ENCODE data around the gene ANKS1B.

ANKS1B gene

DNA sequence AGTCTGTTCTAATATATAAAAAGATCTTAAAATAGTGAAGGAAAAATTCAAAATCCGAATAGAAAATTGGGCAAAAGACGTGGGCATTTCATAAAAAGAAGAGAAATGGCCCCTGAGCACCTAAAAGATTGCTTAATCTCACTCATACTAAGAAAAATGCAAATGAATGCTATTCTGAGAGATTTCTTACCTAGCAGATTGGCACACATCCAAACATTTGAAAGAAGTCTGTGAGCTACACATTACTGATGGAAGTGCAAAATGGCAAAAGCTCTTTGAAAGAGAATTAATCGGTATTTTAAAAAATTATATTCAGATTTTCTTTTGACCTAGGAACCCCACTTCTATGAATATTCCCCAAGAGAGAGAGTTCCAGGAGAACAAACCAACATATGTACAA, 617.6 kb downstream of the ANKS1B start:
- no peak for TF ChIP-seq ZFP30 (CRISPR knock-in tag; IDR thresholded peaks at IDR 0.05)
- TF ChIP-seq RARB (CRISPR knock-in tag; IDR thresholded peaks at IDR 0.05) = no peak
- TF ChIP-seq, protein P1, sequence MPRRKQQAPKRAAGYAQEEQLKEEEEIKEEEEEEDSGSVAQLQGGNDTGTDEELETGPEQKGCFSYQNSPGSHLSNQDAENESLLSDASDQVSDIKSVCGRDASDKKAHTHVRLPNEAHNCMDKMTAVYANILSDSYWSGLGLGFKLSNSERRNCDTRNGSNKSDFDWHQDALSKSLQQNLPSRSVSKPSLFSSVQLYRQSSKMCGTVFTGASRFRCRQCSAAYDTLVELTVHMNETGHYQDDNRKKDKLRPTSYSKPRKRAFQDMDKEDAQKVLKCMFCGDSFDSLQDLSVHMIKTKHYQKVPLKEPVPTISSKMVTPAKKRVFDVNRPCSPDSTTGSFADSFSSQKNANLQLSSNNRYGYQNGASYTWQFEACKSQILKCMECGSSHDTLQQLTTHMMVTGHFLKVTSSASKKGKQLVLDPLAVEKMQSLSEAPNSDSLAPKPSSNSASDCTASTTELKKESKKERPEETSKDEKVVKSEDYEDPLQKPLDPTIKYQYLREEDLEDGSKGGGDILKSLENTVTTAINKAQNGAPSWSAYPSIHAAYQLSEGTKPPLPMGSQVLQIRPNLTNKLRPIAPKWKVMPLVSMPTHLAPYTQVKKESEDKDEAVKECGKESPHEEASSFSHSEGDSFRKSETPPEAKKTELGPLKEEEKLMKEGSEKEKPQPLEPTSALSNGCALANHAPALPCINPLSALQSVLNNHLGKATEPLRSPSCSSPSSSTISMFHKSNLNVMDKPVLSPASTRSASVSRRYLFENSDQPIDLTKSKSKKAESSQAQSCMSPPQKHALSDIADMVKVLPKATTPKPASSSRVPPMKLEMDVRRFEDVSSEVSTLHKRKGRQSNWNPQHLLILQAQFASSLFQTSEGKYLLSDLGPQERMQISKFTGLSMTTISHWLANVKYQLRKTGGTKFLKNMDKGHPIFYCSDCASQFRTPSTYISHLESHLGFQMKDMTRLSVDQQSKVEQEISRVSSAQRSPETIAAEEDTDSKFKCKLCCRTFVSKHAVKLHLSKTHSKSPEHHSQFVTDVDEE (CRISPR knock-in tag; IDR thresholded peaks at IDR 0.05) = no peak
- TF ChIP-seq TOX (CRISPR knock-in tag; IDR thresholded peaks at IDR 0.05; ENCODE audit: borderline replicate concordance) = no peak
- TF ChIP-seq ZC3H10 (CRISPR knock-in tag; IDR thresholded peaks at IDR 0.05) = no peak
- TF ChIP-seq SNAI2 (CRISPR knock-in tag; IDR thresholded peaks at IDR 0.05) = no peak
- no peak for TF ChIP-seq ZNF8 (CRISPR knock-in tag; IDR thresholded peaks at IDR 0.05)
- TF ChIP-seq ZFP3 (CRISPR knock-in tag; IDR thresholded peaks at IDR 0.05) = no peak
- TF ChIP-seq, protein P2, sequence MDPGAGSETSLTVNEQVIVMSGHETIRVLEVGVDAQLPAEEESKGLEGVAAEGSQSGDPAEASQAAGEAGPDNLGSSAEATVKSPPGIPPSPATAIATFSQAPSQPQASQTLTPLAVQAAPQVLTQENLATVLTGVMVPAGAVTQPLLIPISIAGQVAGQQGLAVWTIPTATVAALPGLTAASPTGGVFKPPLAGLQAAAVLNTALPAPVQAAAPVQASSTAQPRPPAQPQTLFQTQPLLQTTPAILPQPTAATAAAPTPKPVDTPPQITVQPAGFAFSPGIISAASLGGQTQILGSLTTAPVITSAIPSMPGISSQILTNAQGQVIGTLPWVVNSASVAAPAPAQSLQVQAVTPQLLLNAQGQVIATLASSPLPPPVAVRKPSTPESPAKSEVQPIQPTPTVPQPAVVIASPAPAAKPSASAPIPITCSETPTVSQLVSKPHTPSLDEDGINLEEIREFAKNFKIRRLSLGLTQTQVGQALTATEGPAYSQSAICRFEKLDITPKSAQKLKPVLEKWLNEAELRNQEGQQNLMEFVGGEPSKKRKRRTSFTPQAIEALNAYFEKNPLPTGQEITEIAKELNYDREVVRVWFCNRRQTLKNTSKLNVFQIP (CRISPR knock-in tag; IDR thresholded peaks at IDR 0.05; ENCODE audit: borderline replicate concordance, low read depth) = no peak
- no peak for ATAC-seq

DNA sequence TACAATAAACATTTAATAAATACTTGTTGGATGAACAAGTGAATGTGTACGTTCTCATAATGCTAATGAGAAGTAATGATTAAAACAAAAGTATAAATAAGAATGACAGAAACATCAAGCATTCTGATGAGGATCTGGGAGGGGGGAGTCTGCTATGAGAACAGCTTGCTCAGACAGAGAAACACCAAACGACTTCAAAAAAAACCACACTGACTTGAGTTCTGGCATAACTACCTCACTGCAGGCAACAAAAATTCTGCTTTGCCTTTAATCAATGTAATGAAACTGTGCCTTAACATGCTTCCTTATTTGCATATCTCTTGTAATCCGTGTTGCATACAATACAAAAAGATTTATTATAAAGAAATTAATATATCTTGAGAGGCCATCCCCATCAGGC, 632.5 kb downstream of the ANKS1B start:
- no peak for ATAC-seq
- TF ChIP-seq ZNF565 (CRISPR knock-in tag; conservative IDR thresholded peaks at IDR 0.05; ENCODE audit: low read depth) (no peak), BACH2 (CRISPR knock-in tag; IDR thresholded peaks at IDR 0.05; ENCODE audit: borderline replicate concordance) (no peak), TCF4 (CRISPR knock-in tag; IDR thresholded peaks at IDR 0.05; ENCODE audit: borderline replicate concordance) (no peak), GLIS3 (CRISPR knock-in tag; IDR thresholded peaks at IDR 0.05) (no peak), SNAI2 (CRISPR knock-in tag; IDR thresholded peaks at IDR 0.05) (no peak), ZC3H10 (CRISPR knock-in tag; IDR thresholded peaks at IDR 0.05) (no peak), ZNF70 (CRISPR knock-in tag; IDR thresholded peaks at IDR 0.05) (no peak)
- TF ChIP-seq, protein P1 (CRISPR knock-in tag; IDR thresholded peaks at IDR 0.05) = no peak
- TF ChIP-seq, protein P3, sequence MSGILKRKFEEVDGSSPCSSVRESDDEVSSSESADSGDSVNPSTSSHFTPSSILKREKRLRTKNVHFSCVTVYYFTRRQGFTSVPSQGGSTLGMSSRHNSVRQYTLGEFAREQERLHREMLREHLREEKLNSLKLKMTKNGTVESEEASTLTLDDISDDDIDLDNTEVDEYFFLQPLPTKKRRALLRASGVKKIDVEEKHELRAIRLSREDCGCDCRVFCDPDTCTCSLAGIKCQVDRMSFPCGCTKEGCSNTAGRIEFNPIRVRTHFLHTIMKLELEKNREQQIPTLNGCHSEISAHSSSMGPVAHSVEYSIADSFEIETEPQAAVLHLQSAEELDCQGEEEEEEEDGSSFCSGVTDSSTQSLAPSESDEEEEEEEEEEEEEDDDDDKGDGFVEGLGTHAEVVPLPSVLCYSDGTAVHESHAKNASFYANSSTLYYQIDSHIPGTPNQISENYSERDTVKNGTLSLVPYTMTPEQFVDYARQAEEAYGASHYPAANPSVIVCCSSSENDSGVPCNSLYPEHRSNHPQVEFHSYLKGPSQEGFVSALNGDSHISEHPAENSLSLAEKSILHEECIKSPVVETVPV (CRISPR knock-in tag; IDR thresholded peaks at IDR 0.05) = no peak

DNA sequence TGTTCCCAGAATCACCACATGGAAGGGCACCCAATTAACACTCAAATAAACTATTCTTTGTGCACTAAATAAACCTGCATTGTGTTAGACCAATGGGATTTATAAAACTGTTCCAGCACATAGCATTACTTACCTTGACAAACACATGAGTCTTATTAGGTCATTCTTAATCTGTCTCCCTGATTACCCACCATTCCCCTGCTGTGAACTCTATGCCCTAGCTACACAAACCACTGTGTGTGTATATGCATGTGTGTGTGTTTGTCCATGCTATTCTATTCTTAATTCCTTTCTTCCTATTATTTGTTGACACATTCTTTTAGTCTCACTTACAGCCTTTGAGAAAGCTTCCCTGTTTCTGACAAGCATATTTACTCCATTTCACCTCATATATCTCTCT, 640.8 kb downstream of the ANKS1B start:
- ATAC-seq = no peak
- TF ChIP-seq TOX (CRISPR knock-in tag; IDR thresholded peaks at IDR 0.05; ENCODE audit: borderline replicate concordance) (no peak), CSDC2 (CRISPR knock-in tag; IDR thresholded peaks at IDR 0.05) (no peak), BACH2 (CRISPR knock-in tag; IDR thresholded peaks at IDR 0.05; ENCODE audit: borderline replicate concordance) (no peak), ZFP30 (CRISPR knock-in tag; IDR thresholded peaks at IDR 0.05) (no peak), OSR1 (CRISPR knock-in tag; IDR thresholded peaks at IDR 0.05) (no peak), SNAI2 (CRISPR knock-in tag; IDR thresholded peaks at IDR 0.05) (no peak), ESRRG (CRISPR knock-in tag; IDR thresholded peaks at IDR 0.05) (no peak), RARB (CRISPR knock-in tag; IDR thresholded peaks at IDR 0.05) (no peak), ZNF8 (CRISPR knock-in tag; IDR thresholded peaks at IDR 0.05) (no peak), GLIS3 (CRISPR knock-in tag; IDR thresholded peaks at IDR 0.05) (no peak), ZNF565 (CRISPR knock-in tag; conservative IDR thresholded peaks at IDR 0.05; ENCODE audit: low read depth) (no peak), ZC3H10 (CRISPR knock-in tag; IDR thresholded peaks at IDR 0.05) (no peak), ISL1 (CRISPR knock-in tag; IDR thresholded peaks at IDR 0.05) (no peak)
- TF ChIP-seq, protein P4, sequence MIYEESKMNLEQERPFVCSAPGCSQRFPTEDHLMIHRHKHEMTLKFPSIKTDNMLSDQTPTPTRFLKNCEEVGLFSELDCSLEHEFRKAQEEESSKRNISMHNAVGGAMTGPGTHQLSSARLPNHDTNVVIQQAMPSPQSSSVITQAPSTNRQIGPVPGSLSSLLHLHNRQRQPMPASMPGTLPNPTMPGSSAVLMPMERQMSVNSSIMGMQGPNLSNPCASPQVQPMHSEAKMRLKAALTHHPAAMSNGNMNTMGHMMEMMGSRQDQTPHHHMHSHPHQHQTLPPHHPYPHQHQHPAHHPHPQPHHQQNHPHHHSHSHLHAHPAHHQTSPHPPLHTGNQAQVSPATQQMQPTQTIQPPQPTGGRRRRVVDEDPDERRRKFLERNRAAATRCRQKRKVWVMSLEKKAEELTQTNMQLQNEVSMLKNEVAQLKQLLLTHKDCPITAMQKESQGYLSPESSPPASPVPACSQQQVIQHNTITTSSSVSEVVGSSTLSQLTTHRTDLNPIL (CRISPR knock-in tag; IDR thresholded peaks at IDR 0.05; ENCODE audit: low read depth) = no peak
- TF ChIP-seq, protein P1 (CRISPR knock-in tag; IDR thresholded peaks at IDR 0.05) = no peak
- TF ChIP-seq, protein P3 (CRISPR knock-in tag; IDR thresholded peaks at IDR 0.05) = no peak
- TF ChIP-seq, protein P2 (CRISPR knock-in tag; IDR thresholded peaks at IDR 0.05; ENCODE audit: borderline replicate concordance, low read depth) = no peak
